GM10847 (cell line): ENCODE results near the gene S100PBP.

Source experiments
- POLR2A ChIP-seq: IDR thresholded peaks from 2 replicates; pipeline ENCODE4 v1.6.1; 2011; ENCODE audit not compliant: insufficient read length; ENCODE audit errors: extremely low read depth

Gene S100PBP

DNA sequence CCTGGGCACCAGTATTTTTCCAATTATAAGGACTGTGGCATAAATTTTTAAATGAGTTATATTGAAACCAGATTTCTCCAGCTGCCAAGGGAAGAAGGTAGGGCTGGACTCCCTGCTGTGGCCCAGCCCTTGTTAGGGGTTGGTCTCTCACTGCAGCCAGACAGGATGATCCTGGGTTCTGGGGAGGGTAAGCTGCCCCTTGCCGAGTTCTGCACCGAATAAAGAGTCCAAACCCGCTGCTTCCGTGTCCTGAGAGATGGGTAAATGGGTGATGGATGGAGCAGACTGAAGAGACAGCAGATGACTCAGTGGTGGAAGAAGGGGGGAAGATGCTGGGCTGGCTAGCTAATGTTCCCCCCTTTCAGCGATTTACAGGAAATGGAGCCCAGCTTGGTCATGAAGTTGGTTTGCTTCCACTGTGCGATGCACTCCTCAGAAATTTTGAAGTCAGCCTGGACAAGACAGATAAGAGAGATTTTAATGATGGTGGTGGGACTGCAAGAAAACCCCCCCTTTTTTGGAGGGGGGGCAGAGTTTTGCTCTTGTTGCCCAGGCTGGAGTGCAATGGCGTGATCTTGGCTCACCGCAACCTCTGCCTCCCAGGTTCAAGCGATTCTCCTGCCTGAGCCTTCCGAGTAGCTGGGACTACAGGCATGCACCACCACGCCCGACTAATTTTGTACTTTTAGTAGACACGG, 41.7 kb upstream of the S100PBP start:
- no peak for TF ChIP-seq POLR2A

DNA sequence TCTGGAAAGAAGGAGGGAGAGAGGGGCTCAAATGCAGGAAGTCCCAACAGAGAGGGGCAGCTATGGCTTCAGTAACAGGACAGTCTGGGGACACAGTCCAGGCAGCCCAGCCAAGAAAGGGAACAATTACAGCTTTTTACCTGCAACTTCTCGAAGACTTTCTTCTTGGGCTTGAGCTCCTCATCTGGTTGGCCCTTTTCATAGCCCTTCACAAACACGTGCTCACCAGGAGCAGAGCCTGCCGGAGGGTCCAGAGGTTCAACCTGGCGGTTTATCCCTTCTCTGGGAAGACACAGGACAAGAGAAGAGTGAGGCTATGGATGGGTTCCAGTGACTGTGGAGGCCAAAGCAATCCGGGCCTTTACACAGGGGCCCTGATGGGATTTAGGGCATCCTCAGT, 38.2 kb upstream of the S100PBP start:
- no peak for TF ChIP-seq POLR2A

DNA sequence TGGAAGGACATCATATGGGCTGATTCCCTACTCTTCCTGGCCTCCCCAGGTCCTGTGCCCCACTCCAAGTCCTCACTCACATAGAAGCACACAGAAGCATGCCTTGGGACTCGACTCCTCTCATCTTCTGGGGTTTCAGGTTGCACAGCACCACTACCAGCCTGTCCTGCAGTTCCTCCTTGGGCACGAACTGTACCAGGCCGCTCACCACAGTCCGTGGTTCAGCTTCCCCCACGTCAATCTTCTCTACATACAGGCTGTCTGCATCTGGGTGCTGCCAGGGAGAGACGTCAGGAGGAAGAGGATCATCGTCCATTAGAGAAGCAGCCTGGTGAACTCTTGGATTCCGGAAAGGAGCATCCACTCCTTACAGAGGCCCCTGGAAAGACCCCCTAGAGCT, 37.4 kb upstream of the S100PBP start:
- TF ChIP-seq POLR2A: no peak

DNA sequence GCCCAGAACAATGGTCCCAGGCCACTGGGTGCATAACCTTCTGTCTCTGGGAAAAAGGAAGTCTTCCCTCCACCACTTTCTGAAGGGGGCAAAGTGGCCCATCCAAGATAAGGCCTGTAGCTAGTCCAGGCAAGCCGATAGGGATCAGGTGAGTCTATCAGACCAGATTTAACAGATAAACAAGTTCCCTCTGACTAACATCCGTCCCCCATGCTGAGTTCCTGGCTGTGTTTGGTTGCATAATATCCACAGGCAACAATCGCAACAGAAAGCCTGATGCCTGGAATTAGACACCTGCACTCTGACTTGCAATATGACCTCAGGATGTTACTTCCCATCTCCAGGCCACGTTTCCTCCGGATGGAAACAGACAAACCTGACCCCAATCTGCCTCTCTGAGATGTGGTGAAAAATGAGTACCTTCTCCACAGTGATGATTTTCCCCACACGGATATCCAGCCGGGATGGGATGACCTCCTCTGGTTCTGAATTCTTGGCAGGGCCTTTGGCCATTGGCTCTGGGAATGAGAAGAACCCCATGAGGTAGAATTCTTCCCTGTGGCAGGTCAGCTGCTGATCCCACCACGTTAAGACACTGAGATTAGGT, 36.7 kb upstream of the S100PBP start:
- no peak for TF ChIP-seq POLR2A

DNA sequence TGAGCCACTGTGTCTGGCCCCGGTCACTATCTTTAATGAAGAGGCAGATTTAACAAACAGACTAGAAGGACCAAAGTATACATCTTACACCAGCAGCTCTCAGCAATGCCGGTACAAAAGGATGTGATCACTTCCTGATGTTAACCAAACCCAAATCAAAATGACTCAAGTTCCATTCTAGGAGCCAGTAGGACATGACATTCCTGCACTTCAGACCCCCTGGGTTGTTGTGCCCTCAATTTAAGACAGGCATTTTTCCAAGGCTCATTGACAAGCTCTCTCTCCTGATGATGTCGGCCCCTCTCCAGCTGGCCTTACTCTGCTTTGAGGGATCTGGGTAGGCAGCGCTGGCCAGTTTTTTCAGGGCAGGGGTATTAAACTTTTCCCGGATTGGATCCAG, 35.4 kb upstream of the S100PBP start:
- no peak for TF ChIP-seq POLR2A

DNA sequence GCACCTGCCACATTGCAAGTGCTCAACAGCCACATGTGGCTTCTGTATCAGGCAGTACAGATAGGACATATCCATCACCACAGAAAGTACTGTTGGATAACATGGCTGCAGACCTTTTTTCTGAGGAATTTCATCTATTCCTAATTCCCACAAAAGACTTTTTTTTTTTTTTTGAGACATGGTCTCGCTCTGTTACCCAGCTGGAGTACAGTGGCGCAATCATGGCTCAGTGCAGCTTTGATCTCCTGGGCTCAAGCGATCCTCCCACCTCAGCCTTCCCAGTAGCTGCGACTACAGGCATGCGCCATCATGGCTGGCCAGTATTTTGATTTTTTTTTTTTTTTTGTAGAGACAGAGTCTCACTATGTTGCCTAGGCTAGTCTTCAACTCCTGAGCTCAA, 33.6 kb upstream of the S100PBP start:
- no peak for TF ChIP-seq POLR2A

DNA sequence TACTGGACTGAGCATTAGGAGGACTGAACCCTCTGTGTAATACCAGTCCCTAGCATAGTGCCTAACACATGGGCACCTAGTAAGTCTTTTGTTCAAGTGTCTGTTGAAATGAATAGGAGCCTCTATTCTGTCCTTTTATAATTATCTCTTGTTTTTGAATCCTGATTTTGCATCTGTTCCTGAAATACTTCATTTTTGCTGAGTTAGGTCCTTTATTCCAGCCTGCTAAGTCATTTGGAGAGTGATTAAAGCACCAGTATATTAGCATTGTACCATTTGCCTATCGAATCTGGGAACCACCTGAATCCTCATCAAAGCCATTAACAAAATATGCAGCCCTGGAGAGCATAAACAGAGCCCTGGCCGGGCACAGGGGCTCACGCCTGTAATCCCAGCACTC, 32.6 kb upstream of the S100PBP start:
- no peak for TF ChIP-seq POLR2A

DNA sequence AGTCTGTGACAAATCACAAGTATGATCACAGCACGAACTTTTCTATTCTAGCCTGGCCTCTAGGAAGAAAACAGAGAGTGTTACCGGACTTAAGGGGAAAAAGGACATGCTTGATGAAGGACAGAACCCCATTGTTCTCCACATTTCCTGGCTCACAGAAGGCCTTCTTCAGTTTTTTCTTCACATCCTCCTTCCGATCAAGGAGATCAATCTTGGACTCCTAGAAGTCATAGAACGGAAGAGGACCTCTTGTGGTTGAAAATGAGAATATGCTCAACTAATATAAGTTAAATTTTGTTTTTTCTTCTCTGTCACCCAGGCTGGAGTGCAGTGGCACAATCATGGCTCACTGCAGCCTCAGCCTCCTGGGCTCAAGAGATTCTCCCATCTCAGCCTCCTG, 30.6 kb upstream of the S100PBP start:
- TF ChIP-seq POLR2A: no peak

DNA sequence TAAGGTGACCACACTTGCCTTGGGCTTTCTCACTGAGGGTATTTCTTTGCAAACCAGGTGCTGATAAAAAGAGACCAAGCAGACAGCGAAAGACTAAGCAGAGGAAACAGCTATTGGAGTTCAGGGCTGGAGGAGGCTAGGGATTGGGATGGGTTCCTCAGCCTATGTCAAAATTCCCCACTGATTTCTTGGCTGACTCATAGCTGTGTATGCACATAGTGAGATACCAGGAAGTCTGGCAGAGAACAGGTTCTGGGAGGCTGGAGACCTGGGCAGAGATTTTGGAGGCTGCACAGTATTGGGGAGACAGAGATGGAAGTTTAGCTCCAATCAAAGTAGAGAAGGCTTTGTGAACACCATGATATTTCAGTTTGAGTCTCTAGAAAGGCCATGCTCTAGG, 25.6 kb upstream of the S100PBP start:
- TF ChIP-seq POLR2A: no peak

DNA sequence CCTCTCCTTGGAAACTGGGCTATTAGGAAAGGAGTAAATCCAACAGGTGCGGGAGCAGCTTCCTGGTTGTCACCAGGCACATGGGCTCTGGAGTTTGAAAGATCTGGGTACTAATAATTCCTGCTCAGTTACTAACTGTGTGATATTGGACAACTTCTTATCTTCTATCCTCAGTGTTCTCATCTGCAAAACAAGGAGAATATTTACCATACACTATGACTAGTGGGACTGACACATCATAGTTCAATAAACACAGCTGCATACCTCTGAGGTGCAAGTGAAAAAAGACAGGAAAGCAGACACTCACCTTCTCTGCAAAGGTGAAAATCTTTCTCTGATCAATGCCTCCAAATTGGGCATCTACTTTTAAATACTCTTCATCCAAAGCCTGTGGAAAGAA, 20.0 kb upstream of the S100PBP start:
- no peak for TF ChIP-seq POLR2A

DNA sequence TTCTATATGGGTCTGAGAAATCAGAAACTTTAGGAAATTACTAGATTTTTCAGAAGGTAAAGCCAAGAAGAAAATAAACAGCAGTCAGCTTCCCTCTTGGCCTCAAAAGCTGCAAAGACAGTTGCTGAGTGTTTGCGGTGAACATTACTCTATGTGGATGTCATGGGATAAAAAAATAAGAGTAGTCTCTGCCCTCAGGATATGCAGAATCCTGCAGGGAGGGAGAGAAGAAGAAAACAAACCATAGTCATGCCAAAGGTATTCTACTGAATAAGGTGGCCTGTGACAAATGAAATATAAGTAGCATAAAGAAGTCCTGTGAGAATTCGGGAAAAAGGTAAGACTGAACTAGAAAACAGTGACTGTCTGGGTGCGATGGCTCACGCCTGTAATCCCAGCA, 19.3 kb upstream of the S100PBP start:
- TF ChIP-seq POLR2A: no peak

DNA sequence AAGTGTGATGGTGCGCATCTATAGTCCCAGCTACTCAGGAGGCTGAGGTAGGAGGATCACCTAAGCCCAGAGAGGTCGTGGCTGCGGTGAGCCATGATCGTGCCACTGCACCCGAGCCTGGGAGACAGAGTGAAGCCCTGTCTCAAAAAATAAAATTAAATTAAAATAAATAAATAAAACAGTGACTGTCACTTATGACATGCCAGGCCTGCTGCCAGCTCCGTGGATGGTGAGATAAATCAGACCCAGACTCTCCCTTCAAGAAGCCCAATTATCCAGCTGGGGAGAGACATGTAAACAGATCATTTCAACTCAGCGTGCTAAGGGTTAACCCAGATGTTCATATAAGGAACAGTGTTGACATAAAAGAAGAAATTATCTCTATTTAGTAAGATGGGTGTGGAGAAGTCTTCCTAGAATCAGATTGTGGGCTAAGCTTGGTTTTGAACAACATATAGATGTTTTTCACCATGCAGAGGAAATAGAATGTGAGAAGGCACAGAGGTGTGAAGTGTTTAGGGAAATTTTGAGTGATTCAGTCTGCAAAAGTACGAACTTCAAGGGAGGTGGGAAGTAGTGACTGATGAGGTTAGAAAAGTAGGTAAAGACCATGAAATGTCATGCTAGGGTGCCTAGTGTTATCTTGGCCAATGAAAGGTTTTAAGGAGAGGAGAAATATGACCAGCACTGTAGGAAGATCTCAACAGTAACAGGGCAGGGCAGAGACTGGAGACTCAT, 18.6 kb upstream of the S100PBP start:
- no peak for TF ChIP-seq POLR2A

DNA sequence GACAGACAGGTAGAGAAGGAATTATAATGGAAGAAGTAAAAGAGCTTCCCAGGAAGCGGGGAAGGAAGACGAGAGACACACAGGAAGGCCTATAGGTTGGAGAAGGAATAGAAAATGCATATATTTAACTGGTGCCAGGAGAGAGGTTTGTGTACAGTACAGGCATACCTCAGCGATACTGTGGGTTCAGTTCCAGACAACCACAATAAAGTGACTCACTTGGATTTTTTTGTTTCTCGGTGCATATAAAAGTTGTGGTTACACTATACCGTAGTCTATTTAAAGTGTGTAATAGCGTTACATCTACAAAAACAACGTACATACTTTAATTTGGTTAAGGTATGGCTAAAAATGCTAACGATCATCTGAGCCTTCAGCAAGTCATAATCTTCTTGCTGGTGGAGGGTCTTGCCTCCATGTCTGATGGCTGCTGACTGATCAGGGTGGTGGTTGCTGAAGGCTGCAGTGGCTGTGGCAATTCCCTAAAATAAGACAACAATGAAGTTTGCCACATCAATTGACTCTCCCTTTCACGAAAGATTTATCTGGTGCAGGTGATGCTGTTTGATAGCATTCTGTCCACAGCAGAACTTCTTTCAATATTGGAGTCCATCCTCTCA, 16.2 kb upstream of the S100PBP start:
- TF ChIP-seq POLR2A: no peak

DNA sequence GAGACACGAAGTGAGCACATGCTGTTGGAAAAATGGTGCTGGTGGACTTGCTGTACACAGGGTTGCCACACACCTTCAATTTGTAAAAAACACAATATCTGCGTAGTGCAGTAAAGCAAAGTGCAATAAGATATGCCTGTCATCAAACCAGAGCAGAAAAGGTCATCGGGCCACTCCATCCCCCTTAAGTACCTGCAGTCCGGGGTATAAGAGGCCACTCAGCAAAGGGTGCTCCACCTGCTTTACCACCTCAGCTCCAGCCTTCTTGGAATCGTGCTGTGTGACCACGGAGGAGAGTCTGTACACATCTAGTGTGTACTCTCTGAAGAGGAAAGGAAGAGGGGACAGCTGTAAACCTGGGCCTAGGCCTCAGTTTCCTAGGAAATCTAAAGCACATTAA, 11.2 kb upstream of the S100PBP start:
- no peak for TF ChIP-seq POLR2A

DNA sequence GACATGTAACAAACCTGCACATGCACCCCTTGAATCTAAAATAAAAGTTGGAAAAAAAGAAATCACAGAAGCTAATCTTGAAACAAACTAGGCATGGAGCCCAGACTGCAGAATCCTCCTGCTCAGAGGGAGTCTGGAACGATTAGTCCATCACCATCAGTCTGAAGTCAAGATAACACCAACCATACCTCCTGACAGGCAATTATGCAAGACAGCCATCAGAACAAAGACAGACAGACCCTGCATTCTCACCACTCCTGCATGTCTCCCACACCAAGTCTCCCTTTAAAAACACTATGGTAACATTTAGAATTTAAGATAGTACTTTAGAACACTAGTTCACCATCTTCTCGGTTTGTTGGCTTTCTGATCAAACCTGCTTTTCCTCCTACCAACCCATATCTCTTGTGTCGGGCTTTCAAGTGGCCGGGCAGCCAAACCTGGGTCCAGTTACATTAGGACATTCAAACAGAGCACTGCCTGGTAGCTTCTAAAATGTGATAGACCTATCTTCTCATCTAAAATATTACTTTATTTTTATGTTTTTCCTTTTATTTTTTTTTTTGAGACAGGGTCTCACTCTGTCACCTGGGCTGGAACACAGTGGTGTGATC, 10.4 kb upstream of the S100PBP start:
- TF ChIP-seq POLR2A: no peak

DNA sequence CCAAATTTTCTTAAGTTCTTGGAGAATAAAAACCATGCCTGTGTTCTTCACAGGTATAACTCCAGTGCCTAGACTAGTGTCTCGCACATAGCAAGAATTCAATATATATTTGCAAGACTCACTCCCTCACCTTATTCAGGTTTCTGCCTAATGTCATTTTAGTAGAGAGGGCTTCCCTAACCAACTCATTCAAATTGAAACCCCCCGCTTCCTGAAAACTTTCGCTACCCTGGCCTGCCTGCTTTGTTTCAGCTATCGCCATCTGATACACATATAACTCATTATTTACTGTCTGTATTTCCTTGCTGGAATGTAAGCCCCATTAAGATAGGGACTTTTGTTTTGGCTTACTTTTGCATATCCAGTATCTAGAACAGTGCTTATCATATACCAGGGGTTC, 8.9 kb upstream of the S100PBP start:
- TF ChIP-seq POLR2A: no peak
